Measurements from ENCODE around the gene HLA-DOA. TPM values are rescaled to one million over a fixed set of nuclear protein-coding genes. Genes with fewer than 3 reads are reported as not detected.

The HLA-DOA gene
- total RNA-seq, 1 donor from 2014 or later, result 0.48 TPM

GRCh38 chr6:32973144-32974015, 36.0 kb downstream of the HLA-DOA start:
- Histone ChIP-seq H3K9me3 (ENCODE audit: insufficient read depth, low read depth, low read length) (no peaks in the 10 kb centered on the region), H4K20me1 (ENCODE audit: insufficient read depth, low read length) (peaks cover 63% of the 10 kb centered on the region), H3K4me1 (ENCODE audit: insufficient read depth, low read length) (peaks cover 24% of the 10 kb centered on the region), H3K4me2 (ENCODE audit: low read length) (peak overlapping the region; percentile 97), H3K36me3 (ENCODE audit: insufficient read depth, low read length) (peaks cover 48% of the 10 kb centered on the region), H3K79me2 (ENCODE audit: insufficient read depth, low read length) (peaks cover 76% of the 10 kb centered on the region), H3K27me3 (ENCODE audit: insufficient read depth, low read length) (no peaks in the 10 kb centered on the region), H3K4me3 (ENCODE audit: insufficient read depth, low read depth, low read length) (peak overlapping the region; percentile 92), H2AFZ (ENCODE audit: low read depth, low read length) (no peak overlapping the region), H3K27ac (ENCODE audit: low read depth, low read length) (peak overlapping the region; percentile 63), H3K9ac (ENCODE audit: low read length) (peak overlapping the region; percentile 90)
- Mint-ChIP-seq H3K27me3 (ENCODE audit: low read depth, unreplicated experiment) (no peaks in the 10 kb centered on the region), H3K9me3 (ENCODE audit: unreplicated experiment) (no peaks in the 10 kb centered on the region), H3K4me1 (ENCODE audit: low read depth, unreplicated experiment) (peaks cover 33% of the 10 kb centered on the region), H3K36me3 (ENCODE audit: low read depth, unreplicated experiment) (peaks cover 38% of the 10 kb centered on the region), H3K4me3 (ENCODE audit: unreplicated experiment) (peak overlapping the region; percentile 100), H3K27ac (ENCODE audit: unreplicated experiment) (peak overlapping the region; percentile 97)
- TF ChIP-seq CTCF (IDR thresholded peaks at IDR 0.05; ENCODE audit: insufficient read depth, low read depth, low read length), result no peak
- TF ChIP-seq EZH2 (IDR thresholded peaks at IDR 0.05; ENCODE audit: insufficient read depth, low read length), result no peak
- no peak for FAIRE-seq
- DNase-seq (ENCODE audit: low read depth), result no peak

- FAIRE-seq, result no peak
- no peak for DNase-seq (ENCODE audit: low read depth)
- Histone ChIP-seq H3K4me2 (ENCODE audit: low read length) (peak overlapping the region; percentile 97), H3K27ac (ENCODE audit: low read depth, low read length) (peak overlapping the region; percentile 63), H3K9me3 (ENCODE audit: insufficient read depth, low read depth, low read length) (no peaks in the 10 kb centered on the region), H3K27me3 (ENCODE audit: insufficient read depth, low read length) (no peaks in the 10 kb centered on the region), H3K4me1 (ENCODE audit: insufficient read depth, low read length) (peaks cover 23% of the 10 kb centered on the region), H3K79me2 (ENCODE audit: insufficient read depth, low read length) (peaks cover 75% of the 10 kb centered on the region), H2AFZ (ENCODE audit: low read depth, low read length) (no peak overlapping the region), H4K20me1 (ENCODE audit: insufficient read depth, low read length) (peaks cover 55% of the 10 kb centered on the region), H3K36me3 (ENCODE audit: insufficient read depth, low read length) (peaks cover 40% of the 10 kb centered on the region), H3K4me3 (ENCODE audit: insufficient read depth, low read depth, low read length) (peak overlapping the region; percentile 92), H3K9ac (ENCODE audit: low read length) (peak overlapping the region; percentile 90)
- Mint-ChIP-seq H3K4me3 (ENCODE audit: unreplicated experiment) (peak overlapping the region; percentile 100), H3K27ac (ENCODE audit: unreplicated experiment) (peak overlapping the region; percentile 97), H3K27me3 (ENCODE audit: low read depth, unreplicated experiment) (no peaks in the 10 kb centered on the region), H3K4me1 (ENCODE audit: low read depth, unreplicated experiment) (peaks cover 25% of the 10 kb centered on the region), H3K36me3 (ENCODE audit: low read depth, unreplicated experiment) (peaks cover 35% of the 10 kb centered on the region), H3K9me3 (ENCODE audit: unreplicated experiment) (no peaks in the 10 kb centered on the region)
- TF ChIP-seq CTCF (IDR thresholded peaks at IDR 0.05; ENCODE audit: insufficient read depth, low read depth, low read length) (no peak), EZH2 (IDR thresholded peaks at IDR 0.05; ENCODE audit: insufficient read depth, low read length) (no peak)
Measured at GRCh38 chr6:32972353-32973143, 36.8 kb downstream of the HLA-DOA start.

Measured in astrocyte (in vitro differentiated cells and primary cell).